HG03025 (cell line): Measurements from ENCODE around the gene MED12L.

Experiments
- ATAC-seq: cut with Tn5 transposase; IDR thresholded peaks from one replicate; pipeline ENCODE4 v1.9.1; 2021; ENCODE audit warnings: mild to moderate bottlenecking, moderate library complexity; ENCODE audit not compliant: unreplicated experiment, low FRiP score

MED12L gene

GRCh38 chr3:151393146-151393830 is 307.8 kb downstream of the MED12L start:
- no peak for ATAC-seq

GRCh38 chr3:151393941-151394340 is 308.5 kb downstream of the MED12L start:
- ATAC-seq: no peak

GRCh38 chr3:151394611-151395010 is 309.1 kb downstream of the MED12L start:
- no peak for ATAC-seq

DNA sequence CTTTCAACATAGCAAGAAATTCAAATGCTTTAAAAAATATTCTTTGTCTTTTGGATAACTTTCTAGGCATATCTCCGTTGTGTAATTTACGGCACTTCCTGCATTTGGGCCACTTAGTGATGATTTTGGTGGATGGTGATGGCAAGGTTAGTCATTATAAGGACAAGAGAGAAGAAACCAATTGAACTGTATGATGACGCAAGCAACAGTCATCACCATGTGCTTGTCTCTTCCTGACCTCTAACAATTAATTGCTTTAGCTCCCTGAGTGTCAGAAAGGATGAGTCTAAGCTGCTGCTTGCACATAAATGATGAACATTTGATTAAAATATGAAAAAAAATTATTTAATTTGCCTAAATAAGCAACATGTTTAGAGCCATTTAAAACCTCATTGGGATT is 310.3 kb downstream of the MED12L start:
- no peak for ATAC-seq

DNA sequence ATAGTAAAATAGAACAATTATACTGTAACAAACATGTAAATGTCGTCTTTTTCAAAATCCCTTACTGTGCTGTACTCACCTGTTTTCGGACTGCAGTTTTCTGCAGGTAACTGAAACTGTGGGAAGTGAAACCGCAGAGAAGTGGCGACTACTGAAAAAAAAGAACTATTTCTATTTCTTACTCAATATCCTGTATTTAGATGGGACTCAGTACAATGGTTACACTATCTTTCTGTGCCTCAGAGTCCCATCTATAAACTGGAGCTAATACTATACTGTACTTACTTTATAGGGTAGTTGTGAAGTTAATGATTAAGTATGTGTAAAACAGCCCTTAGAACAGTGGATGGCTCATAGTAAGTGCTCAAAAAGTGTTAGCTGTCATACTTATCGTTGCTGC is 313.4 kb downstream of the MED12L start:
- no peak for ATAC-seq

- no peak for ATAC-seq
Observed at GRCh38 chr3:151400341-151400740, 314.9 kb downstream of the MED12L start.

DNA sequence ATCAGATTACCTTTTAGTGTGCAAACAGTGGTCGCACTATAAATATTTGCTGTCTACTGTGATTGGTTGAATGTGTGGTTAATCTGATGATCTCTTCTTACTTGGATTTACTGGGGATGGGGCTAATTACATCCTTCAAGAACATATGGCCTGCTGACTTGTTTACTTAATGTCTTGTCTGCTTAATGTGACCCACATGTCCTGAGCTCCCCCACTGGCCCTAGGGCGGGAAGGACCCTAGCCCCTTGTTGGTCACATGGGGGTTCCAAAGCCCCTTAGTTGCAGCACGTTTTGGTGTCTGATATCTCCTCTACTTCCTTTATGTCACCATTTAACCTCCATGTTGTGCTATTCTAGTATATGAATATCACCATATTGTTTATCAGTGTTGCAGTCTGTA is 316.9 kb downstream of the MED12L start:
- ATAC-seq: no peak

GRCh38 chr3:151403246-151403645 is 317.8 kb downstream of the MED12L start:
- ATAC-seq: no peak

- ATAC-seq: no peak
Observed at GRCh38 chr3:151404316-151404715, 318.9 kb downstream of the MED12L start.

DNA sequence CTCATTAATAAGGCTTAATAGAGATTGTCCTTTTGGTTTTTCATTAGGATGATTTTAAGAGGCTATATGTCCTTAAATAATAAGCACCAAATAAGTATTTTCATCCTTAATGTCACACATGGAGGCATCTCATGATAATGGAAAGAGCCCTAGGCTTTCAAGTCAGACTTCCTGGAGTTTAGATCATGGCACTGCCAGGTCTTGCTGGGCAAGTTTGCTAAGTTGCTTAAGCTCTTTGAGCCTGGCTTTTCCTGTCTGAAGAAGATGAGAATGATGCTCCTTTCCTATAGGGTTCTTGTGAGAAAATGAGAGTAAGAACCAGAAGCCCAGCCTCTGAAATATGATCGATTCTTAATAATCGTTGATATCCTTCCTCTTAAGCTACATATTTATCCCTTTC is 322.5 kb downstream of the MED12L start:
- ATAC-seq: no peak

DNA sequence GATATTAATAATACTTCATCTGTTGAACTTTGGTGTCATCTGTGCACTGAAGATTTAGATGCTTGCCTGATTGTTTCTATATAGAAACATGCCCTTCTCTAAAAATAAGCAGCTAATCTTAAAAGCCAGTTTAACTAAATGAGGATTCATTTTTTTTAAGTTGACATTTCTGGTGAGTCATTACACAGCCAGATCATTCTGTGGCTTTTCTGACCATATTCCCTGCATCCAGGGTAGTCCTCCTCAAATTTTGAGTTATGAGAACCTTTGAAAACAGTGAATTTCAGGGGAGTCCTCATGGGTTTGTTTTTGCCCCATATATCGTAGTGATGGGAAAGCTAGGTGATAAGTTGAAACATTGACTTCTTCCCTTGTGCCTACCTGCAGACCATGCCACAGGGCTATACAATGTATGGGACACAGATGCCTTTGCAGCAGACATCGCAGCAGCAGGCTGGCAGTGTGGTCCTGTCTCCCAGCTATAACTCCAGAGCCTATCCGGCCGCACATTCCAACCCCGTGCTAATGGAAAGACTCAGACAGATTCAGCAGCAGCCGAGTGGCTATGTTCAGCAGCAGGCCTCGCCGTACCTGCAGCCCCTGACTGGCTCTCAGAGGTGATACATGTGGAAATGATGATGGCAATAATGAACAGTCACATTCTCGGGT is 325.6 kb downstream of the MED12L start:
- ATAC-seq: no peak

GRCh38 chr3:151412989-151413388 is 327.5 kb downstream of the MED12L start:
- no peak for ATAC-seq

- no peak for ATAC-seq
Observed at GRCh38 chr3:151415289-151415688, 329.8 kb downstream of the MED12L start.

- no peak for ATAC-seq
Observed at GRCh38 chr3:151419806-151420205, 334.3 kb downstream of the MED12L start.

- ATAC-seq: no peak
Observed at GRCh38 chr3:151421938-151422337, 336.5 kb downstream of the MED12L start.

DNA sequence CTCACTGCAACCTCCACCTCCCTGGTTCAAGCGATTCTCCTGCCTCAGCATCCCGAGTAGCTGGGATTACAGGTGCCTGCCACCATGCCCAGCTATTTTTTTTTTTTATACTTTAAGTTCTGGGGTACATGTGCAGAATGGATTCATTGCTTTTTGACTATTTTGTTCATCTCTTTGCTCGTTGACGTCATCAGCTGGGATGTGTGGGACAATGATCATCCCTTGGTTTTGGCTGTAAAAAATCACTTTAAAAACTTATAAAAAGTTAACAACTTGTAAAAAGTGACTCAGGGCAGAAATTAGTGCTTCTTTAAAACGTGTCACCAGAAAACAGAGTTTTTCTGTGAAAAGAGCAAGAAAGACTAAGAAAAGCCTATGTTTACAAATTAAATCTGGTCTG is 337.6 kb downstream of the MED12L start:
- ATAC-seq: no peak

GRCh38 chr3:151425627-151426340 is 340.3 kb downstream of the MED12L start:
- ATAC-seq: no peak

DNA sequence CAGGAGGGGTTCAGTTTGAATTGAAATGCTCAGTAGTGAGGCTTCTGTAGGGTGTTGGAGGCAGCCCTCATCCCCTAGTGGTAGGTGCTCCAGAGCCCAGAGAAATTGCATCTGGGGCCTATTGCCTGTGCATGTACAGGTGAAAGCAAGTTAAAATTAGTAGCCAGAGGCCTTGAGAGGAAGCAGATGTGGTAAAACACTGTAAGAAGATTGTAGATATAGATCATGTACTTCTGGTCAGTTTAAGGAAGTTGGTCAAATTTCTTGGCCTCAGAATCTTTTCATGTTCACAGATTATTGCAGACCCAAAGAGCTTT is 340.8 kb downstream of the MED12L start:
- peak; percentile 76 for ATAC-seq

DNA sequence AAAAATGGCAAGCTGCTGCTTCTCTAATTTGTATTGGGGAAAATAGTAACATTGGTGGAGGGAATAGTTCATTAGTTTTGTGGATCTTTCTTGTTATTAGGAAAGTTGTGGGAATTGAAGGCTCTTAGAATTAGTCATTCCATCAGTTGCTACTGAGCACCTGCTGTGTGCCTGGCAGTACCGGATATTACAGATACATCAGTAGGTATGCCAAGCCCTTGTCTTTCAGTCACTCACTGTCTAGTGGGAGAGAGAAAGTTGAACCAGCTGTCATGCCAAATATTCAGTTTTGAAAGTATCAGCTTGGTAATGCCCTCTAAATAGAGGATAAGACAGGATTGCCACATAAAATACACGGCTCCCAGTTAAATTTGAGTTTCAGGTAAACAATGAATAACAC is 342.9 kb downstream of the MED12L start:
- ATAC-seq: no peak

DNA sequence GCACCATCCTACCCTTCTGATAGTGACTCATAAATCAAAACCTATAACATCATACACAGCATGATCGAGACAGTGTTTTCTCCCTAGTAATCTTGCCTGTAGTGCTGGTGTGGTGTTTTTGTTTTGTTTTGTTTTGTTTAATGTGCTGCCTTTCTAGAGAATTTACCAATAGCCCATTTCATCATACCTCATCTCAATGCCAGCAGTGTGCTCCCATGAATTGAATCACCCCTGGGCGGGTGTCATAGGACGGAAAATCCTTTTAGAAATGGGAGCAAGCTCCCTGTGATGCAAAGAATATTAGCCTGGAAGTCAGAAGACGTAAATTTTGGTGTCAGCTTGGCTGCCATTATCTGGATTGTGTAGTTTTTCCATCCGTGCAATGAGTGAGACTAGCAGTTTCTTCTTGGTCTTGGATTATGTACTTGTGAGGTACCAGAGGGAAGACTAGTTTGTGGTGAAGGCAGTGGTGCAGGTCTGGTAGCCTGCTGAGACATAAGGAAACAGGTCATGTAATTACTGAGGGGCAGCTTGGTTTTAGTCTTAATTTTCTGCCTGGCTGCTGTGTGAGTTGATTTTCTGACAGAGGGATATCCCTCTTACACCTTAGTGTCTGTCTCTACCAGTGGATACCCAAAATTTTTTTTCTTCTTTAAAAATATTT is 345.5 kb downstream of the MED12L start:
- no peak for ATAC-seq

DNA sequence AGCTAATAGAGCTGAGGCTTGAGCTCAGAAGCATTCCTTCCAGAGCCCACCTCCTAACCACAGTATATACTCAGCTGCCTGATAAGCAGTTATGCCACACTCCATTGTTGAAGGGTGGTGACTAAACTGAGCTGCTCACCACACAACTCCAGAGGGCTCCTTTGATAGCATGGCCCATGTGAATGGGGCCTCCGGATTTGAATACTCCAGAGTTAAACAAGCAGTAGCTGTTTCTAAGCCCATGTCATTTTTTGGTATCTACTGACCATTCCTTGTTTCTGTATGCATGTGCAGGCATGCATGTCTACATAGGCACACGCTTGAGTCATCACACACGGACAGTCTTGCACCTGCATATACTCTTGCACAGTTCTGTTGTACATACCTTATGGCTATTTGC is 346.5 kb downstream of the MED12L start:
- ATAC-seq: no peak
